Loucy (cell line): Measurements from ENCODE around the gene TLR4.

Source experiments
- H2AFZ ChIP-seq: fragments of 200-600 bp; sonication (generic); 2 replicates; pipeline ENCODE4 v1.6.0; 2016; ENCODE audit warnings: antibody characterized with exemption, mild to moderate bottlenecking, low read length, moderate library complexity
- H3F3A ChIP-seq: fragments of 200-600 bp; 2 replicates; pipeline ENCODE4 v1.6.0; 2016; ENCODE audit warnings: antibody characterized with exemption, low read depth, mild to moderate bottlenecking
- H3K27me3 ChIP-seq: fragments of 200-600 bp; sonication (generic); 2 replicates; pipeline ENCODE4 v1.6.1; 2014; ENCODE audit warnings: low read length, mild to moderate bottlenecking; ENCODE audit not compliant: insufficient read depth, poor library complexity, severe bottlenecking
- H3K36me3 ChIP-seq: fragments of 200-600 bp; sonication (generic); 2 replicates; pipeline ENCODE4 v1.6.1; 2016; ENCODE audit warnings: low read length; ENCODE audit not compliant: insufficient read depth
- H3K4me1 ChIP-seq: fragments of 200-600 bp; sonication (generic); 2 replicates; pipeline ENCODE4 v1.5.1; 2014; ENCODE audit warnings: low read length, mild to moderate bottlenecking; ENCODE audit not compliant: insufficient read depth, poor library complexity, severe bottlenecking
- H3K4me2 ChIP-seq: fragments of 200-600 bp; sonication (generic); 2 replicates; pipeline ENCODE4 v1.6.0; 2014; ENCODE audit warnings: antibody characterized with exemption, low read length, low read depth, mild to moderate bottlenecking; ENCODE audit not compliant: poor library complexity, severe bottlenecking
- H3K4me3 ChIP-seq: fragments of 200-600 bp; sonication (generic); 2 replicates; pipeline ENCODE4 v1.5.1; 2014; ENCODE audit warnings: low read length, mild to moderate bottlenecking, mixed read lengths; ENCODE audit not compliant: poor library complexity, severe bottlenecking
- H3K79me2 ChIP-seq: fragments of 200-600 bp; sonication (generic); 2 replicates; pipeline ENCODE4 v1.6.1; 2014; ENCODE audit warnings: low read length; ENCODE audit not compliant: insufficient read depth
- H3K9ac ChIP-seq: fragments of 200-600 bp; sonication (generic); 2 replicates; pipeline ENCODE4 v1.6.0; 2014; ENCODE audit warnings: mild to moderate bottlenecking, low read depth, low read length, moderate library complexity; ENCODE audit not compliant: poor library complexity, severe bottlenecking
- H3K9me2 ChIP-seq: fragments of 200-600 bp; sonication (generic); replicated peaks from 2 replicates; pipeline ENCODE4 v1.6.1; 2016; ENCODE audit warnings: low read depth, low read length, mixed read lengths
- H3K9me3 ChIP-seq: fragments of 200-600 bp; sonication (generic); 2 replicates; pipeline ENCODE4 v1.6.1; 2014; ENCODE audit warnings: mild to moderate bottlenecking, antibody characterized with exemption, low read length, low read depth; ENCODE audit not compliant: insufficient read depth
- H4K20me1 ChIP-seq: fragments of 200-600 bp; sonication (generic); 2 replicates; pipeline ENCODE4 v1.6.0; 2014; ENCODE audit warnings: antibody characterized with exemption, low read length, mild to moderate bottlenecking; ENCODE audit not compliant: insufficient read depth, poor library complexity, severe bottlenecking
- CTCF ChIP-seq: fragments of 200-600 bp; sonication (generic); conservative IDR thresholded peaks from 2 replicates; pipeline ENCODE4 v1.5.1; 2014; ENCODE audit warnings: mild to moderate bottlenecking, antibody characterized with exemption, low read length
- EZH2phosphoT487 ChIP-seq: fragments of 200-600 bp; IDR thresholded peaks from 2 replicates; pipeline ENCODE4 v1.6.1; 2018; ENCODE audit warnings: antibody characterized with exemption, mild to moderate bottlenecking, moderate library complexity, borderline replicate concordance

TLR4 gene

GRCh38 chr9:117768750-117769395 lies 64.7 kb downstream of the TLR4 start:
- TF ChIP-seq CTCF = no peak
- TF ChIP-seq EZH2phosphoT487 = no peak
- Histone ChIP-seq H3K9ac (no peak overlapping the region), H3K79me2 (no peaks in the 10 kb centered on the region), H3K4me1 (no peaks in the 10 kb centered on the region), H3K9me2 (no peaks in the 10 kb centered on the region), H2AFZ (no peak overlapping the region), H3K27me3 (no peaks in the 10 kb centered on the region), H4K20me1 (no peaks in the 10 kb centered on the region), H3K9me3 (no peaks in the 10 kb centered on the region), H3F3A (no peaks in the 10 kb centered on the region), H3K4me3 (no peak overlapping the region), H3K36me3 (no peaks in the 10 kb centered on the region), H3K4me2 (no peak overlapping the region)

GRCh38 chr9:117771136-117771535 lies 66.9 kb downstream of the TLR4 start:
- Histone ChIP-seq H3K79me2 (no peaks in the 10 kb centered on the region), H2AFZ (no peak overlapping the region), H3K9me3 (no peaks in the 10 kb centered on the region), H3K9me2 (no peaks in the 10 kb centered on the region), H3K36me3 (no peaks in the 10 kb centered on the region), H3K4me3 (no peak overlapping the region), H3K4me1 (no peaks in the 10 kb centered on the region), H3K27me3 (no peaks in the 10 kb centered on the region), H3K4me2 (no peak overlapping the region), H4K20me1 (no peaks in the 10 kb centered on the region), H3F3A (no peaks in the 10 kb centered on the region), H3K9ac (no peak overlapping the region)
- TF ChIP-seq CTCF (no peak), EZH2phosphoT487 (no peak)

GRCh38 chr9:117772960-117773359 lies 68.8 kb downstream of the TLR4 start:
- Histone ChIP-seq H3K9me3 (no peaks in the 10 kb centered on the region), H2AFZ (no peak overlapping the region), H3K4me2 (no peak overlapping the region), H3K4me3 (no peak overlapping the region), H3K4me1 (no peaks in the 10 kb centered on the region), H3K27me3 (no peaks in the 10 kb centered on the region), H4K20me1 (no peaks in the 10 kb centered on the region), H3K9me2 (no peaks in the 10 kb centered on the region), H3K9ac (no peak overlapping the region), H3F3A (no peaks in the 10 kb centered on the region), H3K36me3 (no peaks in the 10 kb centered on the region), H3K79me2 (no peaks in the 10 kb centered on the region)
- TF ChIP-seq CTCF (no peak), EZH2phosphoT487 (no peak)
